GM19035 (cell line): ENCODE measurements around the gene MAP3K4.

Experiments
- ATAC-seq: cut with Tn5 transposase; IDR thresholded peaks from one replicate; pipeline ENCODE4 v1.9.1; 2021; ENCODE audit not compliant: unreplicated experiment

The MAP3K4 gene

GRCh38 chr6:161139766-161140553 is 148.4 kb downstream of the MAP3K4 start:
- no peak for ATAC-seq

DNA sequence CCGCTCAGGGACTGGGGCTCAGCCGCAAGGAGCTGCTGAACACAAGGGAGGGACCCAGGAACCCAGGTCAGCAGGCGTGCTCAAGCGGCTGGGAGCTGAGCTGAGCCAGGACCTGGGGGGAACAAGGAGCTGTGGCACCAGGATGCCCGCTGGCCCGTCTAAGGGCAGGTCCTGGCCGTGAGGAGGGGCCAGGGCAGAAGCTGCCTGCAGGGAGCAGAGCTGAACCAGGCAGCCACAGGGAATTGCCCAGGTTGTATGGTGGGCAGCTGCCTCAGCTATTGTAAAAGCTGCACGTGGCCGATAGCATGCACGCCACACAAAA is 148.9 kb downstream of the MAP3K4 start:
- no peak for ATAC-seq

DNA sequence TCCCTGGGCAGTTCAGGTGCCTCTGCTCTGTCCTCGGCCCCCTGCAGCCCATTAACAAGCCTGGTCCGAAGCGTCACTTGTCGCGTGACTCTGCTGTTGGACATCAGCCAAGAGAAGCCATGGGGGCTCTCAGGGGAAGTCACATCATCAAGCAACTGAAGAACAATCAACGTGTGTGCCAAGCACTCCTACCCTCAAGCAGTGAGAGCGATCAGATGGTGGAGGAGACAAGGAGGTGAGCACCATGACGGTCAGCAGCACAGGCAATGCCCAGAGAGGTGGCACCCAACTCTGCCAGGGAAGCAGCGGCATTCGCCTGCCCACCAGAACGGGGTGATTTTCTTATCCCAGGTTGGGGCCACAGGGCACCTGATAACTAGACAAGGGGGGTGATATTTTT is 149.6 kb downstream of the MAP3K4 start:
- ATAC-seq: no peak

DNA sequence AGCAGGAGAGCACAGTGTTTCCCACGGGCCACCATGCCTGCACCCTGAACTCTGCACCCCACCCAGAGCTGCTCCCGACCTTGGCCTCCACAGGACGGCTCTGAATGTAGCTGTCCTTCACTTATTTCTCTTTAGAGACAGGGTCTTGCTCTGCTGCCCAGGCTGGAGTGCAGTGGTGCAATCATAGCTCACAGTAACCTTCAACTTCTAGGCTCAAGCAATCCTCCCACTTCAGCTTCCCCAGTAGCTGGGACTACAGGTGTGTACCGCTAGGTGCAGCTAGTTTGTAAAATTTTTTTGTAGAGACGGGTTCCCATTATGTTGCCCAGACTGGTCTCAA is 151.4 kb downstream of the MAP3K4 start:
- ATAC-seq: no peak

DNA sequence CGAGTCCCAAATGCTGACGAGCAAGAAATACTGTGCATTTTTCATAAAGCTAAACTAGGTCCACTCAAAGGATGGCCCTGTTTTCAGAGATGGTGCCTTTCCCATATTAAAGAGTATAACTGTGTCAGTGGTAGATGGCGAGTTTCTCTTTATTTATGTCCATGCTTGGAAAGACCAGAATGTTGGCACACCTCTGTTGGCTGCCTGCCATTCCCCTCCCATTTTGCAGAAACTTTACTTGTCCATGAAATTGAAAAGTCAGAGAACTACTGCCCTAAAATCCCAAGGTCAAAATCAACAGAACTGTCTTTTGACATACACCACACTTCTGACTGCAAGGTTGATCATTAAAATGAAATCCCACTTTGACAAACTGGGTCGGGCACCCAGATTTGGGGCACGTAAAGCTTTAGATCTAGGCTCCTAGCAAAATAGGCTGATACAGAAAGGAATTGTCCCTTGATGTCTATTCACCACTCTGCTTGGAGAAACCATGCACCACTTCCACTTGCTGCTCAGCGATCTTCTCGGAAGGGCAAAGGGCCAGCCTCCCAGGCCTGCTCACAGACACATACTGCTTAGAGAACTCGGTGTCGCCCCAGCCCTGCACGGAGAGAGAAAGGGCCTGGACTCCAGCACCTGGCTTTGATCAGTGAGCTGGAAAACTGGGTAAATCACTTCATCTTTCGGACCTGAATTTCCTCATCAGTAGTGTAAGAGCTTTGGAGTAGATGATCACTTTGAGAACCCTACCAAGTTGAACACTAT is 152.3 kb downstream of the MAP3K4 start:
- ATAC-seq: no peak

DNA sequence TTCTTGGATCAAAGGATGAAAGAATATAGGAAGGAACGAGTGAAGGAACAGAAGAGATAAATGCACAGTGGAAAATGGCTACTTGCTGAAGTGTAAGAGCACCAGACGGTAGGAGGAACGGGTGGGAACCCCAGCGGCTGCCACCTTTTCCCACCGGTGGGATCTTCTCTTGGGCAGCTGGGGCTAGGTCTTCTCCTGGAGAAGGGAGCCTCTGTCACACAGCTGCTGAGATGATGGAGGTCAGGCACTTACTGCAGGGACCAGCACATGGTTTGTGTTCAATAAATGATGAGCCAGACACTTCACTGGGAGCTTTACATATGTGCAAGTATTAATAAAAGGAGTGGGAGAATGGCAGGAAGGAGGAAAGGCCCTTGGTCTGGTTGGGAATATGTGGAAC is 158.6 kb downstream of the MAP3K4 start:
- no peak for ATAC-seq

DNA sequence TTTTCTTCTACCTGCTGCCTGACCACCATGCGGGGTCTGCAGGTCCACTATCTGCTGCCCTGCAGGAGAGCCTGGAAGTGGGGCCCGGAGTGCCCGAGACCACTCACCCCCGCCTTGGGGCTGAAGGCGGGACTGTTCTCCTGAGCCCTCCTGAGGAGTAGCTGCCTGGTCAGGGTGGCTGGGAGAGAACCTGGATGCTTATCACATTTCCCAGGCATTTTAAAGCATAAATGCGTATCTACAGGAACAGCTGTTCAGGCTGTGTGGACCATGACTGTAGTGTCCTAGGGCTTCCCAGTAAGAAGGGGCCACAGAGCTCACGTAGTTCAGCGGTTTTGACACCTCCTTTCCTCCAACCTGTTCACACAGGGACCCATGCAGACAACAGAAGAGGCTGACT is 159.0 kb downstream of the MAP3K4 start:
- no peak for ATAC-seq

GRCh38 chr6:161151059-161151645 is 159.6 kb downstream of the MAP3K4 start:
- ATAC-seq: no peak

DNA sequence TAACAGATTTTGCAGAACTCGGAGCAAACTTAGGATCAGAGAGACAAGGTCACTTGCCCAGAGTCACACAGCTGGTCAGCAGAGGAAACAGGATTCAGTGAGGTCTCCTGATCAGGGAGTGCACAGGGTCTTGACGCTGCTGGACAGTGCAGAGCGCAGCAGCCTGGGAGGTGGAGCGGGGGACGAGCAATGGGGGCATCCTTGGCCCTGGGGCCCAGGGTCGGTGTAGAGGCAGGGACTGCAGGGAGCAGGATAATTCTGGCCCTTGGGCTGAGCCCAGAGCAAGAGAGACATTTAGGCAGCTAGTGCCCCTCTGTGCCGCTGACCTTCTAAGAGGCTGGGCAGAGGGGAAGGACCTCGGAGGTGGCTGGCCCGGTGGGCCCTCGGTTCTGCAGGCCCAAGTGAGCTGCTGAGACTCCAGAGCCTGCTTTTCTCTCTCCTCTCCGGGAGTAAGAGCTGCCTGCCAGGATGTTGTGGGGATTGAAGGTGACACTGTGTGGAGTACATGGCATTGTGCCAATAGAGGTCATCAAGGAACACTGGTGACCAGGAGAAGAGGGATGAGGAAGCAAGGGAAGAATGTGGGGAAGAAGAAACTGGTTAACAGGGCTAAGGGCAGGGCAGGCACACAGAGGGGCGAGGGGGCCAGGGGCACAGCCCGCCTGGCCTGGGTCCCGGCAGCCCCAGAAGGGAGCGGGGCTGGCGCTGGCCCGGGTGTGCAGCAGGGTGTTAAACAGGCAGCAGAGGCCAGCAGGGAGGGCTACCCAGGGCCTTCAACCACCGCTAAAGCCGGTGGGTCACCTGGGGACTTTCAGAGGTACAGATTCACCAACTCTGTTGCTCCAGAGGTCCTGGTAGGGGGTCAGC is 160.3 kb downstream of the MAP3K4 start:
- ATAC-seq: no peak

GRCh38 chr6:161152527-161152862 is 160.9 kb downstream of the MAP3K4 start:
- ATAC-seq: no peak

- ATAC-seq: no peak
Measured at GRCh38 chr6:161152907-161153662, 161.5 kb downstream of the MAP3K4 start.

- ATAC-seq: no peak
Measured at GRCh38 chr6:161153725-161154124, 162.2 kb downstream of the MAP3K4 start.

- no peak for ATAC-seq
Measured at GRCh38 chr6:161154796-161155335, 163.3 kb downstream of the MAP3K4 start.

GRCh38 chr6:161161121-161161520 is 169.6 kb downstream of the MAP3K4 start:
- ATAC-seq: no peak

GRCh38 chr6:161161889-161162624 is 170.5 kb downstream of the MAP3K4 start:
- ATAC-seq: no peak

DNA sequence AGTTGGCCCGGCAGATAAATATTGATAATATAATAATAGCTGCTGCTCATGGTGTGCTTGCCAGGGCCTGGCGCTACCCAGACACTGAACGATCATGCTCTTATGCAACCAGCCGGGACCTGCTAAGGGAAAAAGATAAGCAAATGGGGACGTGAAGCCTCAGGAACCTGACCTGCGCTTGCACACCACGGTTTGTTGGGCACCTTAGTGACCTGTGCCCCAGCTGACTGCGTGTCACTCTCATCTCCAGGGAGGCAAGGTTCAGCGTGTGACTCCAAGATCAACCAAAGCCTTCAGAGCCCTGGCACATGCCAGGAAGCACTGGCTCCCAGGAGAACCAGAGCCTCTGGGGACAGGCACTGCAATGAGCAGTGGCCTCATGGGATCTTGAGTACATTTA is 171.2 kb downstream of the MAP3K4 start:
- ATAC-seq: no peak

DNA sequence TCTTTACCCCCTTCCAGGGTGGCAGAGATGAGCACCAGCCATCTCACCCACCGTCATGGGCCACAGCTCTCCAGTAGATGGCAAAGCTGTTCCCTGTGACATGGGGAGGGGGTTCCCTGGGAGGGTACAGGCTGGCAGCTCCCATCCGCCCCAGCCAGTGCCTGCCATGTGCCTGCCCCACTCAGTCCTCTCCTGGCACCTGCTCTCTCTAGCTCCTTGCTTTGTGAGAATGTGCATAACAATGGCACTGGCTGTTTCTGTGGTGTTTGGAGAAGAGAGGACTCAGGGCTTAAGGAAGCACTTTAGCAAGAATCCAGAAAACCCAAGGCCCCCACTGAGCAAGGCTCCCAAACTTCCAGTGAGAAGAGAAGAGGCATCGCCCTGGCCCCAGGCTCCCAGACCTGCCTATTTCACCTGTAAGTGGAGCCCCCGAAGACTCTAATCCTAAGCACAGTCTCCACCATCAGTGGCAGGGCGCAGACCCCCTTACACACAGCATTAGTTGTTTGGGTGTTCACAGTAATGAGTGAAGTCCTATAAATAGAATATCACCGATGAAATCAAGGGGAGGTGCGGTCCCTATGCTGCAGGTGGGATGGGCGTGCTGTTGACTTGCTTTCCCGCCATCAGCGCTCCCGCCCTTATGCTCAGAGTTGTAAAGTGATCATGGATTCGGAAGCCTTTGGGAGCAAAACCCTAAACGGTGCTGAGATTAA is 172.1 kb downstream of the MAP3K4 start:
- no peak for ATAC-seq

- no peak for ATAC-seq
Measured at GRCh38 chr6:161164182-161164625, 172.6 kb downstream of the MAP3K4 start.

DNA sequence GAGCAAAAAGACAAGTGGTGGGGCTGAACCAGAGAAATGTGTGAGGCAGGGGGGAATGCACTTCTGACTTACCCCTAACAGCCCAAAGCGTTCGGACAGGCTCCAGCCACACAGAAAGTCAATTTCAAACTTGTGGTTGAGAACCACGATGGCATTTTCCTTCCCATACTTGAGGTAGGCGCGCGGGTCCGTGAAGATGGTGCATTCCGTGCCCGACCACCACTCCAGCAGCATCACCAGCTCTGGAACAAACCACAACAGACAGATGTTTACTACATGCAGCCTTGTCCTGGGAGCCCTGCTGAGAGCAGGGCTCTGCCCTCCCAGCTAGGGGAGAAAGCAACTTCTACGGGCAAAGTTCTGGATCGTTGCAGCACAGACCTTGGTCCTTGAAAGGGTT is 174.6 kb downstream of the MAP3K4 start:
- no peak for ATAC-seq
